ENCODE data around the gene PRDM8.
"Not testable (repeated sequence)": the region's sequence is repeated elsewhere in the genome, so short reads cannot be mapped to it uniquely, and the experiment has no call there.

The PRDM8 gene

GRCh38 chr4:80196922-80197573 is at the start of gene PRDM8:
PRDM8 (plus strand) TSS chr4:80197503; CDS start chr4:80200081, 2,578 bp downstream.
- no peak for FAIRE-seq

GRCh38 chr4:80150387-80151180 is 46.7 kb upstream of the PRDM8 start:
- DNase-seq (ENCODE audit: extremely low spot score, insufficient read length, low read depth) (no peak), FAIRE-seq (no peak)

More at GRCh38 chr4:80196922-80197573, at the start of gene PRDM8:
- no peak for DNase-seq (ENCODE audit: extremely low spot score, insufficient read length, low read depth)

- FAIRE-seq (no peak), DNase-seq (ENCODE audit: extremely low spot score, insufficient read length, low read depth) (no peak)
These were observed 45.3 kb upstream of the PRDM8 start for GRCh38 chr4:80151981-80152380.

- no peak for DNase-seq (ENCODE audit: extremely low spot score, insufficient read length, low read depth)
- no peak for FAIRE-seq
These were observed 43.3 kb upstream of the PRDM8 start for GRCh38 chr4:80153874-80154544.

- DNase-seq (ENCODE audit: extremely low spot score, insufficient read length, low read depth) = no peak
- FAIRE-seq = no peak
These were observed 42.8 kb upstream of the PRDM8 start for GRCh38 chr4:80154545-80154933.

- DNase-seq (ENCODE audit: extremely low spot score, insufficient read length, low read depth) (no peak), FAIRE-seq (no peak)
These were observed 41.9 kb upstream of the PRDM8 start for GRCh38 chr4:80155316-80155982.

GRCh38 chr4:80156410-80156809 is 40.9 kb upstream of the PRDM8 start:
- no peak for DNase-seq (ENCODE audit: extremely low spot score, insufficient read length, low read depth)
- no peak for FAIRE-seq

- no peak for FAIRE-seq
These were observed 35.8 kb upstream of the PRDM8 start for GRCh38 chr4:80161413-80162058.

GRCh38 chr4:80162418-80162817 is 34.9 kb upstream of the PRDM8 start:
- no peak for FAIRE-seq
- no peak for DNase-seq (ENCODE audit: extremely low spot score, insufficient read length, low read depth)

More at GRCh38 chr4:80161413-80162058, 35.8 kb upstream of the PRDM8 start:
- DNase-seq (ENCODE audit: extremely low spot score, insufficient read length, low read depth) = no peak

GRCh38 chr4:80165855-80166254 is 31.4 kb upstream of the PRDM8 start:
- DNase-seq (ENCODE audit: extremely low spot score, insufficient read length, low read depth) = no peak
- FAIRE-seq = no peak

GRCh38 chr4:80171251-80171650 is 26.1 kb upstream of the PRDM8 start:
- FAIRE-seq (no peak), DNase-seq (ENCODE audit: extremely low spot score, insufficient read length, low read depth) (no peak)

GRCh38 chr4:80171656-80172055 is 25.6 kb upstream of the PRDM8 start:
- FAIRE-seq = no peak
- DNase-seq (ENCODE audit: extremely low spot score, insufficient read length, low read depth) = no peak

- no peak for DNase-seq (ENCODE audit: extremely low spot score, insufficient read length, low read depth)
- FAIRE-seq = no peak
These were observed 25.1 kb upstream of the PRDM8 start for GRCh38 chr4:80172203-80172602.

GRCh38 chr4:80173401-80173800 is 23.9 kb upstream of the PRDM8 start:
- peak; percentile 78 for FAIRE-seq
- no peak for DNase-seq (ENCODE audit: extremely low spot score, insufficient read length, low read depth)

- no peak for FAIRE-seq
- DNase-seq (ENCODE audit: extremely low spot score, insufficient read length, low read depth) = no peak
These were observed 23.5 kb upstream of the PRDM8 start for GRCh38 chr4:80173841-80174240.

GRCh38 chr4:80177793-80178192 is 19.5 kb upstream of the PRDM8 start:
- not testable (repeated sequence) for DNase-seq (ENCODE audit: extremely low spot score, insufficient read length, low read depth); FAIRE-seq

GRCh38 chr4:80178964-80179363 is 18.3 kb upstream of the PRDM8 start:
- DNase-seq (ENCODE audit: extremely low spot score, insufficient read length, low read depth) (no peak), FAIRE-seq (no peak)

- FAIRE-seq = no peak
These were observed 17.6 kb upstream of the PRDM8 start for GRCh38 chr4:80179637-80180161.

GRCh38 chr4:80180743-80181142 is 16.6 kb upstream of the PRDM8 start:
- FAIRE-seq (no peak), DNase-seq (ENCODE audit: extremely low spot score, insufficient read length, low read depth) (no peak)

More at GRCh38 chr4:80179637-80180161, 17.6 kb upstream of the PRDM8 start:
- no peak for DNase-seq (ENCODE audit: extremely low spot score, insufficient read length, low read depth)

Measured in GM18507 (cell line).